ENCODE data around the gene RUNX1.

- no peak for TF ChIP-seq POLR2AphosphoS5 (IDR thresholded peaks at IDR 0.05)
- TF ChIP-seq CTCF (IDR thresholded peaks at IDR 0.05), result no peak
Measured at GRCh38 chr21:35058058-35058457, 9.0 kb upstream of the RUNX1 start.
